Fibroblast of the aortic adventitia (primary cell): ENCODE data around the gene SPINT1. TPM values are rescaled to one million over a fixed set of nuclear protein-coding genes. Genes with fewer than 3 reads are reported as not detected.

Source experiments
- DNase-seq: peaks from one replicate; pipeline ENCODE4 v3.0.0-alpha.2; 2010; ENCODE audit warnings: low read depth
- H3K4me3 ChIP-seq: 2 replicates; pipeline ENCODE4 v1.5.1; 2011; ENCODE audit warnings: low read depth, mild to moderate bottlenecking, control low read depth, low read length, moderate library complexity
- CTCF ChIP-seq: IDR thresholded peaks from 2 replicates; pipeline ENCODE4 v1.5.1; 2011; ENCODE audit warnings: mild to moderate bottlenecking, low read length, control low read depth, inconsistent platforms; ENCODE audit not compliant: insufficient read depth
- total RNA-seq: library from RNA; depleted of rRNA; stranded (reverse); fragments of >200 nt; gene quantifications from 2 replicates; pipeline ENCODE4 v1.2.3, GENCODE V29; 2012; ENCODE audit warnings: low replicate concordance

SPINT1 gene
- total RNA-seq, 1 donor = not detected

DNA sequence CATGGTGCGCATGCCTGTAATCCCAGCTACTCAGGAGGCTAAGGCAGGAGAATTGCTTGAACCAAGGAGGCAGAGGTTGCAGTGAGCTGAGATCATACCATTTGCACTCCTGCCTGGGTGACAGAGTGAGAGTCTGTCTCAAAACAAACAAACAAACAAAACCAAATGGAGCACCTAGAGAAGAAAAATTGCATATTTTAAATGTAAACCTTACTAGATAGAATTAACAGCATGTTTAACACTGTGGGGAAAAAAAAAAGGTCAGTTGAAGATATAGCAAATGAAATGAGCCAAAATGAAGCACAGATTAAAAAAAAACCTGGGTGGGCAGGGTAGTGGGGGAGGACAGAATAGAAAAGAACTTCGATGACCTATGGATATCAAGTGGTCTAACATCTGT, 22.7 kb upstream of the SPINT1 start:
- no peak for TF ChIP-seq CTCF
- no peak overlapping the region for H3K4me3 ChIP-seq
- DNase-seq = no peak

- no peak for DNase-seq
These were observed 20.1 kb upstream of the SPINT1 start for GRCh38 chr15:40823572-40824343.

GRCh38 chr15:40825661-40826422, 18.0 kb upstream of the SPINT1 start:
- TF ChIP-seq CTCF = no peak
- no peak overlapping the region for H3K4me3 ChIP-seq
- DNase-seq = peak; percentile 16

More at GRCh38 chr15:40823572-40824343, 20.1 kb upstream of the SPINT1 start:
- H3K4me3 ChIP-seq = no peak overlapping the region
- no peak for TF ChIP-seq CTCF

DNA sequence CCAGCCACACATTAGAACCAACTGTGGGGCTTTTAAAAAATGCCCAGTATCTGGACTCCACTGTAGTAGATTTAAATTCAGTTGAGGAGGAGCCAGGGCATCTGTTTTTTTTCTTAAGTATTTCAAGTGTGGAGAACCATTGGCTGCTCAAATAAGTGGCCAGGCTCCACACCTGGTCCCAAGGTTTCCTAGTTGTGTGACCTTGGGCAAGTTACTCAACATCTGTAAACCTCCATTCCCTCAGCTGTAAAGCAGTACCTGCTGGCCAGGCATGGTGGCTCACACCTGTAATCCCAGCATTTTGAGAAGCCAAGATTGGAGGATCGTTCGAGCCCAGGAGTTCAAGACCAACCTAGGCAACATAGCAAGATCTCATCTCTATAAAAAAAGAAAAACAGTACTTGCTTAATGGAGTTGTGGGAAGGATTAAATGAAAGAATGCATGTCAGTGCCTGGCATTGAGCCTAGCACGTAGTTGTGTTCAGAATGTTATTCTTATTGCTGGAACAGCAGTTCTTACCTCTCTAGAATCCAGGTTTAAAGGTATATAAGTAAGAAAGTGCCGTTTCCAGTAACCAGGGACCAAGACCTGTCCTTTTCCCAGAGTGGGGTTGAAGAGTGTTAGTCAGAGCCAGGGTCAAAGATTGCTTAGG, 17.3 kb upstream of the SPINT1 start:
- H3K4me3 ChIP-seq = no peak overlapping the region
- no peak for TF ChIP-seq CTCF
- no peak for DNase-seq

- TF ChIP-seq CTCF = no peak
- DNase-seq = no peak
- H3K4me3 ChIP-seq = no peak within 1 kb of the TSS
These were observed 15.3 kb upstream of the SPINT1 start, which contains the start of gene PPP1R14D for GRCh38 chr15:40828447-40829036. TSS of gene PPP1R14D (minus strand) at chr15:40828708. CDS start at chr15:40828641, 67 bp downstream.

GRCh38 chr15:40829115-40829514, 14.7 kb upstream of the SPINT1 start:
- no peak overlapping the region for H3K4me3 ChIP-seq
- DNase-seq = no peak
- TF ChIP-seq CTCF = no peak
